Measurements from ENCODE around the gene PALLD. TPM values are rescaled to one million over a fixed set of nuclear protein-coding genes. Genes with fewer than 3 reads are reported as not detected.
"Not testable (repeated sequence)": the region's sequence is repeated elsewhere in the genome, so short reads cannot be mapped to it uniquely, and the experiment has no call there.

PALLD gene
- polyA plus RNA-seq, 1 donor from 2014 or later: 20.5 TPM

DNA sequence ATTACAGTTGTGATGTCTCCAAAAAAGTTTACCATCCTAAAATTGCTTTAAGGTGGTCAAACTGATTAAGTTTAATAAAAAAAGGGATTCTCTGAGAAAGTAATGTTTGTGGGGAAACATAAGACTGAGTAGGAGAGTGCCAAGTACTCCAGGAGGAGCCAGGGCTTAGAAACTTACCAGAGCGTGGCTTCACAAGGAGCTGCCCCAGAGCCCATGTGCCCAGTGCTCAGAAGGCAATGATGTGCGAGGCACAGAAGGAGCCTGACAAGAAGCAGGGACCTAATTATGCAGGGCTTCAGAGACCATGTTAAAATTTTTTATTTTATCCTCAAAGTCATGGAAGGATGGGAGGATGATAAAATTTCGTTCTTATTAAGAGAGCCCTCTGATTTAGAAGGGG is 204.2 kb downstream of the PALLD start:
- Histone ChIP-seq H3K36me3 (ENCODE audit: insufficient read depth, low read length) (no peaks in the 10 kb centered on the region), H3K4me2 (ENCODE audit: low read length) (no peak overlapping the region), H3K4me3 (ENCODE audit: low read length) (no peak overlapping the region), H3K79me2 (replicated peaks; ENCODE audit: insufficient read depth, low read length) (no peaks in the 10 kb centered on the region), H4K20me1 (ENCODE audit: insufficient read depth) (no peaks in the 10 kb centered on the region), H3F3A (ENCODE audit: insufficient read depth, low read length, poor library complexity, severe bottlenecking) (no peaks in the 10 kb centered on the region), H3K9me2 (ENCODE audit: insufficient read depth, low read length) (no peaks in the 10 kb centered on the region), H2AFZ (ENCODE audit: low read depth, low read length) (no peak overlapping the region), H3K27ac (ENCODE audit: low read length) (no peak overlapping the region), H3K27me3 (ENCODE audit: insufficient read depth, low read depth, low read length) (no peaks in the 10 kb centered on the region), H3K9me3 (ENCODE audit: low read length) (no peaks in the 10 kb centered on the region), H3K9ac (ENCODE audit: low read length) (no peak overlapping the region)
- TF ChIP-seq, protein P1, sequence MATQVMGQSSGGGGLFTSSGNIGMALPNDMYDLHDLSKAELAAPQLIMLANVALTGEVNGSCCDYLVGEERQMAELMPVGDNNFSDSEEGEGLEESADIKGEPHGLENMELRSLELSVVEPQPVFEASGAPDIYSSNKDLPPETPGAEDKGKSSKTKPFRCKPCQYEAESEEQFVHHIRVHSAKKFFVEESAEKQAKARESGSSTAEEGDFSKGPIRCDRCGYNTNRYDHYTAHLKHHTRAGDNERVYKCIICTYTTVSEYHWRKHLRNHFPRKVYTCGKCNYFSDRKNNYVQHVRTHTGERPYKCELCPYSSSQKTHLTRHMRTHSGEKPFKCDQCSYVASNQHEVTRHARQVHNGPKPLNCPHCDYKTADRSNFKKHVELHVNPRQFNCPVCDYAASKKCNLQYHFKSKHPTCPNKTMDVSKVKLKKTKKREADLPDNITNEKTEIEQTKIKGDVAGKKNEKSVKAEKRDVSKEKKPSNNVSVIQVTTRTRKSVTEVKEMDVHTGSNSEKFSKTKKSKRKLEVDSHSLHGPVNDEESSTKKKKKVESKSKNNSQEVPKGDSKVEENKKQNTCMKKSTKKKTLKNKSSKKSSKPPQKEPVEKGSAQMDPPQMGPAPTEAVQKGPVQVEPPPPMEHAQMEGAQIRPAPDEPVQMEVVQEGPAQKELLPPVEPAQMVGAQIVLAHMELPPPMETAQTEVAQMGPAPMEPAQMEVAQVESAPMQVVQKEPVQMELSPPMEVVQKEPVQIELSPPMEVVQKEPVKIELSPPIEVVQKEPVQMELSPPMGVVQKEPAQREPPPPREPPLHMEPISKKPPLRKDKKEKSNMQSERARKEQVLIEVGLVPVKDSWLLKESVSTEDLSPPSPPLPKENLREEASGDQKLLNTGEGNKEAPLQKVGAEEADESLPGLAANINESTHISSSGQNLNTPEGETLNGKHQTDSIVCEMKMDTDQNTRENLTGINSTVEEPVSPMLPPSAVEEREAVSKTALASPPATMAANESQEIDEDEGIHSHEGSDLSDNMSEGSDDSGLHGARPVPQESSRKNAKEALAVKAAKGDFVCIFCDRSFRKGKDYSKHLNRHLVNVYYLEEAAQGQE (IDR thresholded peaks at IDR 0.05; ENCODE audit: borderline replicate concordance): no peak
- TF ChIP-seq RAD21 (conservative IDR thresholded peaks at IDR 0.05) (no peak), EP300 (conservative IDR thresholded peaks at IDR 0.05; ENCODE audit: poor library complexity, severe bottlenecking) (no peak), POLR2AphosphoS5 (IDR thresholded peaks at IDR 0.05) (no peak), TAF1 (IDR thresholded peaks at IDR 0.05; ENCODE audit: low read depth) (no peak), MXI1 (conservative IDR thresholded peaks at IDR 0.05; ENCODE audit: poor library complexity, severe bottlenecking) (no peak), EZH2 (IDR thresholded peaks at IDR 0.05; ENCODE audit: borderline replicate concordance, insufficient read depth, low read length, poor library complexity, severe bottlenecking) (no peak), SMC3 (conservative IDR thresholded peaks at IDR 0.05; ENCODE audit: poor library complexity) (no peak)
- TF ChIP-seq, protein P2, sequence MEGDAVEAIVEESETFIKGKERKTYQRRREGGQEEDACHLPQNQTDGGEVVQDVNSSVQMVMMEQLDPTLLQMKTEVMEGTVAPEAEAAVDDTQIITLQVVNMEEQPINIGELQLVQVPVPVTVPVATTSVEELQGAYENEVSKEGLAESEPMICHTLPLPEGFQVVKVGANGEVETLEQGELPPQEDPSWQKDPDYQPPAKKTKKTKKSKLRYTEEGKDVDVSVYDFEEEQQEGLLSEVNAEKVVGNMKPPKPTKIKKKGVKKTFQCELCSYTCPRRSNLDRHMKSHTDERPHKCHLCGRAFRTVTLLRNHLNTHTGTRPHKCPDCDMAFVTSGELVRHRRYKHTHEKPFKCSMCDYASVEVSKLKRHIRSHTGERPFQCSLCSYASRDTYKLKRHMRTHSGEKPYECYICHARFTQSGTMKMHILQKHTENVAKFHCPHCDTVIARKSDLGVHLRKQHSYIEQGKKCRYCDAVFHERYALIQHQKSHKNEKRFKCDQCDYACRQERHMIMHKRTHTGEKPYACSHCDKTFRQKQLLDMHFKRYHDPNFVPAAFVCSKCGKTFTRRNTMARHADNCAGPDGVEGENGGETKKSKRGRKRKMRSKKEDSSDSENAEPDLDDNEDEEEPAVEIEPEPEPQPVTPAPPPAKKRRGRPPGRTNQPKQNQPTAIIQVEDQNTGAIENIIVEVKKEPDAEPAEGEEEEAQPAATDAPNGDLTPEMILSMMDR (IDR thresholded peaks at IDR 0.05; ENCODE audit: poor library complexity, severe bottlenecking): no peak

DNA sequence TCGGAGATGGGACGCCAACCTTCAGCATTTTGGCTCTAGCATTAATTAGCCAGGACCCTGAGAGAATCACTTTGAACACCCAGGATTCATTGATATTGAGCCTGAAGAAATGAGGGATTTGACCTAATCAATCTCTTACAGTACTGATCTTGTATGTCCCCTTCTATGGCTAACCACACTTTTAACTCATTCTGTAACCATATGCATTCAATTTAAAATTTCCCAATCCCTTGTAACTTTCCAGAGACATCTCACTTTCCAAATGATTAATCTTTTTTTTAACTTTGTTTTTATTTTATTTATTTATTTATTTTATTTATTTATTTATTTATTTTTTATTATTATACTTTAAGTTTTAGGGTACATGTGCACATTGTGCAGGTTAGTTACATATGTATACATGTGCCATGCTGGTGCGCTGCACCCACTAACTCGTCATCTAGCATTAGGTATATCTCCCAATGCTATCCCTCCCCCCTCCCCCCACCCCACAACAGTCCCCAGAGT is 205.8 kb downstream of the PALLD start:
- H3K36me3 ChIP-seq (ENCODE audit: insufficient read depth, low read length); H3K4me3 ChIP-seq (ENCODE audit: low read length); H3K27me3 ChIP-seq (ENCODE audit: insufficient read depth, low read depth, low read length); H4K20me1 ChIP-seq (ENCODE audit: insufficient read depth); H3K4me2 ChIP-seq (ENCODE audit: low read length); H3F3A ChIP-seq (ENCODE audit: insufficient read depth, low read length, poor library complexity, severe bottlenecking); H3K9me2 ChIP-seq (ENCODE audit: insufficient read depth, low read length); H3K27ac ChIP-seq (ENCODE audit: low read length); H3K9ac ChIP-seq (ENCODE audit: low read length); H3K79me2 ChIP-seq (replicated peaks; ENCODE audit: insufficient read depth, low read length); H3K9me3 ChIP-seq (ENCODE audit: low read length); H2AFZ ChIP-seq (ENCODE audit: low read depth, low read length): not testable (repeated sequence)

DNA sequence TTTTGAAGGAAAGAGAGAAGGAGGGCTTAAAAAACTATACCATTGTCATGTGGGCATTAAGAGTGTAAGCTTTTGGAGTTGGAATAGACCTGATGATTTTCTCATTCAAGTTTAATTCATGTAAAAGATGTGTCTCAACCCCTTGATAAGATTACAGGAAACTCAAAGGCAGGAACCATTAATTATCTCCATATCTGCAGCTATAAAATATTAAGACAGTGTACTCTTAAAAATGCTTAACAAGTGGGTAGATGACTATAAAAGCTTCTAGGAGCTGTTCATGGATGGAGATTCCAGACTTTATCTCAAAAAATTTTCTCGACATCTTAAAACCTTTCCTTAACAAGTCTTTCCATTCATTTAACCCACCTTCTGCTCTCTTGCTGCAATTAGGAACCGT is 208.3 kb downstream of the PALLD start:
- Histone ChIP-seq H4K20me1 (ENCODE audit: insufficient read depth) (no peaks in the 10 kb centered on the region), H3K36me3 (ENCODE audit: insufficient read depth, low read length) (no peaks in the 10 kb centered on the region), H3K9ac (ENCODE audit: low read length) (no peak overlapping the region), H3K27me3 (ENCODE audit: insufficient read depth, low read depth, low read length) (no peaks in the 10 kb centered on the region), H3K4me2 (ENCODE audit: low read length) (no peak overlapping the region), H3K4me3 (ENCODE audit: low read length) (no peak overlapping the region), H3K79me2 (replicated peaks; ENCODE audit: insufficient read depth, low read length) (no peaks in the 10 kb centered on the region), H2AFZ (ENCODE audit: low read depth, low read length) (no peak overlapping the region), H3F3A (ENCODE audit: insufficient read depth, low read length, poor library complexity, severe bottlenecking) (no peaks in the 10 kb centered on the region), H3K9me2 (ENCODE audit: insufficient read depth, low read length) (no peaks in the 10 kb centered on the region), H3K27ac (ENCODE audit: low read length) (no peak overlapping the region), H3K9me3 (ENCODE audit: low read length) (no peaks in the 10 kb centered on the region)
- TF ChIP-seq POLR2AphosphoS5 (IDR thresholded peaks at IDR 0.05) (no peak), EP300 (conservative IDR thresholded peaks at IDR 0.05; ENCODE audit: poor library complexity, severe bottlenecking) (no peak), EZH2 (IDR thresholded peaks at IDR 0.05; ENCODE audit: borderline replicate concordance, insufficient read depth, low read length, poor library complexity, severe bottlenecking) (no peak), TAF1 (IDR thresholded peaks at IDR 0.05; ENCODE audit: low read depth) (no peak), RAD21 (conservative IDR thresholded peaks at IDR 0.05) (no peak), SMC3 (conservative IDR thresholded peaks at IDR 0.05; ENCODE audit: poor library complexity) (no peak), MXI1 (conservative IDR thresholded peaks at IDR 0.05; ENCODE audit: poor library complexity, severe bottlenecking) (no peak)
- TF ChIP-seq, protein P2 (IDR thresholded peaks at IDR 0.05; ENCODE audit: poor library complexity, severe bottlenecking): no peak
- TF ChIP-seq, protein P1 (IDR thresholded peaks at IDR 0.05; ENCODE audit: borderline replicate concordance): no peak
